ENCODE data around the gene ATP5PO. TPM values are rescaled to one million over a fixed set of nuclear protein-coding genes. Genes with fewer than 3 reads are reported as not detected.

ATP5PO gene
- total and polyA plus RNA-seq, 11 donors: 472 to 2,204 (median 745) TPM

- H3K27ac ChIP-seq: peak overlapping the region in 1 of 12 donors; percentile 86
- H3K4me1 ChIP-seq: peaks cover 0 to 32% (median 14%) of the 10 kb centered on the region in 12 donors
- no peaks in the 10 kb centered on the region for H3K36me3 ChIP-seq
- 88 to 99% (median 96%) methylated on average over 2 of the region's 2 CpGs for whole genome bisulfite sequencing, 4 donors
- H3K4me3 ChIP-seq: no peak overlapping the region
- TF ChIP-seq POLR2A (IDR thresholded peaks at IDR 0.05) (no peak), CTCF (IDR thresholded peaks at IDR 0.05) (no peak)
- H3K9me3 ChIP-seq: peaks cover 0 to 8% (median 0%) of the 10 kb centered on the region in 12 donors
- intact Hi-C loops (cut with DNase I): no loop called here
- DNase-seq (no peak), ATAC-seq (no peak)
- H3K27me3 ChIP-seq: no peaks in the 10 kb centered on the region
Measured at GRCh38 chr21:33945652-33946270, 30.2 kb upstream of the ATP5PO start.

- peaks cover 0 to 8% (median 0%) of the 10 kb centered on the region in 12 donors for H3K9me3 ChIP-seq
- ATAC-seq (no peak), DNase-seq (no peak)
- H3K36me3 ChIP-seq: no peaks in the 10 kb centered on the region
- no peak for TF ChIP-seq POLR2A (IDR thresholded peaks at IDR 0.05)
- no peak for TF ChIP-seq CTCF (IDR thresholded peaks at IDR 0.05)
- no peak overlapping the region for H3K27ac ChIP-seq
- WGBS, 4 donors: 94 to 100% (median 96%) methylated on average over 1 of the region's 1 CpG
- H3K4me1 ChIP-seq: peaks cover 0 to 36% (median 14%) of the 10 kb centered on the region in 12 donors
- no peak overlapping the region for H3K4me3 ChIP-seq
- intact Hi-C loops (cut with DNase I): no loop called here
- H3K27me3 ChIP-seq: no peaks in the 10 kb centered on the region
Measured at GRCh38 chr21:33944185-33944763, 28.7 kb upstream of the ATP5PO start.

GRCh38 chr21:33943293-33943692 lies 27.7 kb upstream of the ATP5PO start:
- 74 to 82% (median 79%) methylated on average over 2 of the region's 2 CpGs for WGBS, 4 donors
- TF ChIP-seq CTCF (IDR thresholded peaks at IDR 0.05) (no peak), POLR2A (IDR thresholded peaks at IDR 0.05) (no peak)
- no peaks in the 10 kb centered on the region for H3K27me3 ChIP-seq
- peaks cover 0 to 8% (median 0%) of the 10 kb centered on the region in 12 donors for H3K9me3 ChIP-seq
- no peak overlapping the region for H3K27ac ChIP-seq
- ATAC-seq (no peak), DNase-seq (no peak)
- no peaks in the 10 kb centered on the region for H3K36me3 ChIP-seq
- intact Hi-C loops (cut with DNase I): no loop called here
- H3K4me1 ChIP-seq: peaks cover 0 to 27% (median 10%) of the 10 kb centered on the region in 12 donors
- H3K4me3 ChIP-seq: no peak overlapping the region

GRCh38 chr21:33942426-33942825 lies 26.8 kb upstream of the ATP5PO start:
- no peak for ATAC-seq
- intact Hi-C loops (cut with DNase I): no loop called here
- no peak for DNase-seq

More at GRCh38 chr21:33942426-33942825, 26.8 kb upstream of the ATP5PO start:
- TF ChIP-seq CTCF (IDR thresholded peaks at IDR 0.05) (no peak), POLR2A (IDR thresholded peaks at IDR 0.05) (no peak)
- no peaks in the 10 kb centered on the region for H3K27me3 ChIP-seq
- H3K36me3 ChIP-seq: no peaks in the 10 kb centered on the region
- H3K9me3 ChIP-seq: peaks cover 0 to 8% (median 0%) of the 10 kb centered on the region in 12 donors
- H3K27ac ChIP-seq: peak overlapping the region in 1 of 12 donors; percentile 9
- peaks cover 0 to 22% (median 2%) of the 10 kb centered on the region in 12 donors for H3K4me1 ChIP-seq
- H3K4me3 ChIP-seq: no peak overlapping the region
